Right renal pelvis (tissue), 4 donors: ENCODE results near the gene OR5H14. TPM values are rescaled to one million over a fixed set of nuclear protein-coding genes. Genes with fewer than 3 reads are reported as not detected.
"Not testable (repeated sequence)": the region's sequence is repeated elsewhere in the genome, so short reads cannot be mapped to it uniquely, and the experiment has no call there.

Experiments
- DNase-seq, 4 donors: peaks; one replicate each; pipeline ENCODE4 v3.0.0-alpha.2; 2013; ENCODE audit warnings: low read depth in 4 of 4, low spot score in 3 of 4, missing footprints in 1 of 4
- polyA plus RNA-seq, 4 donors: library from polyadenylated mRNA; unstranded; fragments of 120-200 nt; gene quantifications; one replicate each; pipeline ENCODE4 v1.2.1, GENCODE V29; 2013; ENCODE audit not compliant: insufficient read length in 4 of 4

OR5H14 gene
- polyA plus RNA-seq, 4 donors: 0.01 TPM; not detected in 3

- DNase-seq: not testable (repeated sequence)
Measured at GRCh38 chr3:98190911-98191310, 43.6 kb downstream of the OR5H14 start.

- DNase-seq: not testable (repeated sequence)
Measured at GRCh38 chr3:98196293-98196692, 49.0 kb downstream of the OR5H14 start.

- DNase-seq: no peak
Measured at GRCh38 chr3:98199020-98199419, 51.7 kb downstream of the OR5H14 start.

Other genes with a start within 250 kb of the OR5H14 start
- gene RIOX2, start 175.0 kb upstream of the OR5H14 start, polyA plus RNA-seq: 10 to 100 TPM; 35.1 to 50.3 (median 45.8) TPM
- under 1 TPM in 2 of 4 donors, not detected in 2; 0.04 to 0.10 TPM for gene GABRR3, start 112.2 kb upstream of the OR5H14 start, polyA plus RNA-seq
- gene OR5AC2, start 60.3 kb upstream of the OR5H14 start, polyA plus RNA-seq: not detected
- under 1 TPM in 2 of 4 donors, not detected in 2; 0.03 to 0.04 TPM for gene OR5H1, start 16.8 kb upstream of the OR5H14 start, polyA plus RNA-seq
- not detected for gene OR5H15, start 19.2 kb downstream of the OR5H14 start, polyA plus RNA-seq
- not detected for gene OR5H6, start 116.8 kb downstream of the OR5H14 start, polyA plus RNA-seq
- gene OR5H2, start 135.0 kb downstream of the OR5H14 start, polyA plus RNA-seq: not detected
- gene OR5K4, start 206.4 kb downstream of the OR5H14 start, polyA plus RNA-seq: not detected
- not detected for gene OR5K3, start 243.2 kb downstream of the OR5H14 start, polyA plus RNA-seq